ENCODE results near the gene S100A5.
A peak's percentile ranks its signal among the peaks of the same experiment; 100 is the strongest.

S100A5 gene

GRCh38 chr1:153539395-153540093 lies 1.2 kb downstream of the S100A5 start:
- no peak overlapping the region for H3K4me3 ChIP-seq (ENCODE audit: low read depth, low read length)
- TF ChIP-seq CTCF (IDR thresholded peaks at IDR 0.05; ENCODE audit: borderline replicate concordance, insufficient read depth, low read depth, low read length) = no peak

GRCh38 chr1:153538315-153538821 lies 2.4 kb downstream of the S100A5 start:
- TF ChIP-seq CTCF (IDR thresholded peaks at IDR 0.05; ENCODE audit: borderline replicate concordance, insufficient read depth, low read depth, low read length) = no peak
- H3K4me3 ChIP-seq (ENCODE audit: low read depth, low read length) = no peak overlapping the region

GRCh38 chr1:153537376-153537730 lies 3.4 kb downstream of the S100A5 start:
- H3K4me3 ChIP-seq (ENCODE audit: low read depth, low read length) = no peak overlapping the region
- no peak for TF ChIP-seq CTCF (IDR thresholded peaks at IDR 0.05; ENCODE audit: borderline replicate concordance, insufficient read depth, low read depth, low read length)

GRCh38 chr1:153536671-153537375 lies 3.9 kb downstream of the S100A5 start:
- H3K4me3 ChIP-seq (ENCODE audit: low read depth, low read length) = no peak overlapping the region

GRCh38 chr1:153536012-153536670 lies 4.6 kb downstream of the S100A5 start:
- peak overlapping the region; percentile 47 for H3K4me3 ChIP-seq (ENCODE audit: low read depth, low read length)
- no peak for TF ChIP-seq CTCF (IDR thresholded peaks at IDR 0.05; ENCODE audit: borderline replicate concordance, insufficient read depth, low read depth, low read length)

More at GRCh38 chr1:153536671-153537375, 3.9 kb downstream of the S100A5 start:
- no peak for TF ChIP-seq CTCF (IDR thresholded peaks at IDR 0.05; ENCODE audit: borderline replicate concordance, insufficient read depth, low read depth, low read length)

GRCh38 chr1:153535242-153536011 lies 5.3 kb downstream of the S100A5 start, which contains the start of gene S100A6:
S100A6 (minus strand) TSS chr1:153535991; CDS start chr1:153535339, 652 bp downstream.
- no peak for TF ChIP-seq CTCF (IDR thresholded peaks at IDR 0.05; ENCODE audit: borderline replicate concordance, insufficient read depth, low read depth, low read length)
- peak within 1 kb of the TSS; percentile 47 for H3K4me3 ChIP-seq (ENCODE audit: low read depth, low read length)

Data from GM12875 (cell line).